ENCODE measurements around the gene SCG2. TPM values are rescaled to one million over a fixed set of nuclear protein-coding genes. Genes with fewer than 3 reads are reported as not detected.

Gene SCG2
- total RNA-seq, 2 experiments from 2014 or later: not detected

GRCh38 chr2:223587301-223587700 is 14.9 kb downstream of the SCG2 start:
- no peak overlapping the region for H3K4me3 Mint-ChIP-seq
- ChIA-PET CTCF (no interaction called here), POLR2A (no interaction called here)
- no peak for DNase-seq
- no peak overlapping the region for H3K27ac Mint-ChIP-seq
- H3K36me3 Mint-ChIP-seq: no peaks in the 10 kb centered on the region
- H3K27me3 Mint-ChIP-seq: no peaks in the 10 kb centered on the region
- H3K4me1 Mint-ChIP-seq (ENCODE audit: low read depth): no peaks in the 10 kb centered on the region
- no peaks in the 10 kb centered on the region for H3K9me3 Mint-ChIP-seq
- intact Hi-C loops (cut with micrococcal nuclease): no loop called here

DNA sequence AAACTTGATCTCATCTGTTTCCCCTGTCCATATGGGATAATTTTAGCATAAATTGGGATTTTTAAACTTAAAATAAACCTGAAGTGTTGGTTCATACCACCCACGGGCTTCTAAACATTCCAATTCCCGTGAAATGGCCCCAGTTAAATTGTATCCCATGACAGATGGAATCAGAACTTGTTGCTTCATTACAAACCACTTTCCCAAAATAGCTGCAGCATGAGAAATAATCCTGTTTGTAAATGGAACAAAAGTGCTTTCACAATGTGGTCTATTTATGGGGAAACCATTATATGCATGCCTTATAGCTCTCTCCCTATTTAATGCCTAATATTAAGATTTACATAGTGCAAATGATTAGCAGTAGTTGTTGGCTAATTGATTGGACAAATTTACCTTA is 15.9 kb downstream of the SCG2 start:
- Mint-ChIP-seq H3K4me1 (ENCODE audit: low read depth) (no peaks in the 10 kb centered on the region), H3K36me3 (no peaks in the 10 kb centered on the region), H3K27me3 (no peaks in the 10 kb centered on the region), H3K4me3 (no peak overlapping the region), H3K9me3 (no peaks in the 10 kb centered on the region), H3K27ac (no peak overlapping the region)
- DNase-seq: no peak
- intact Hi-C loops (cut with micrococcal nuclease): no loop called here
- CTCF ChIA-PET: no interaction called here
- POLR2A ChIA-PET: no interaction called here

DNA sequence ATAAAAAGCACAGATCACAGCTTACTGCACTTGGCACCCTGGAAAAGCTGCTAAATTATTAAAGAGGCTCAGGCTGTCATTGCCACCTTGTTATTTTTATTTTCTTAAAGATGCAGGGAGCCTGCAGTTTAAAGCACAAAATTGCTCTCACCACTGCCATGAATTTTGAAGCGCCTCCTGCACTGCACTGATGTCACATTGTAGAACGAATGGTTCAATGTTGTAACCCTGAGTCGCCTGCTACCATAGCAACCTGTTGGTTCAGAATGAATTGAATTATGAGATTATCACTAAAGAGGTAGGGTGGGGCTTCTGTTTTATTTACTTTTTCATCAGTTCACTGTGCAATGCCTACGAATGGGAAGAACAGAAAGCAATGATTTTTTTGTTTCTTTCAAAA is 16.5 kb downstream of the SCG2 start:
- no peak overlapping the region for H3K27ac Mint-ChIP-seq
- ChIA-PET CTCF (interaction anchor here (0.7 kb wide), 1 partner anchor 19 kb away, joined by 3 read pairs; no protein-coding TSS in a partner anchor), POLR2A (no interaction called here)
- H3K4me3 Mint-ChIP-seq: no peak overlapping the region
- no peaks in the 10 kb centered on the region for H3K27me3 Mint-ChIP-seq
- intact Hi-C loops (cut with micrococcal nuclease): no loop called here
- H3K9me3 Mint-ChIP-seq: no peaks in the 10 kb centered on the region
- H3K36me3 Mint-ChIP-seq: no peaks in the 10 kb centered on the region
- DNase-seq: no peak
- no peaks in the 10 kb centered on the region for H3K4me1 Mint-ChIP-seq (ENCODE audit: low read depth)

- H3K36me3 Mint-ChIP-seq: no peaks in the 10 kb centered on the region
- DNase-seq: no peak
- H3K4me1 Mint-ChIP-seq (ENCODE audit: low read depth): no peaks in the 10 kb centered on the region
- ChIA-PET POLR2A (no interaction called here), CTCF (no interaction called here)
- intact Hi-C loops (cut with micrococcal nuclease): no loop called here
- H3K9me3 Mint-ChIP-seq: no peaks in the 10 kb centered on the region
- no peak overlapping the region for H3K4me3 Mint-ChIP-seq
- H3K27ac Mint-ChIP-seq: no peak overlapping the region
- no peaks in the 10 kb centered on the region for H3K27me3 Mint-ChIP-seq
These were observed 20.2 kb downstream of the SCG2 start for GRCh38 chr2:223582001-223582400.

DNA sequence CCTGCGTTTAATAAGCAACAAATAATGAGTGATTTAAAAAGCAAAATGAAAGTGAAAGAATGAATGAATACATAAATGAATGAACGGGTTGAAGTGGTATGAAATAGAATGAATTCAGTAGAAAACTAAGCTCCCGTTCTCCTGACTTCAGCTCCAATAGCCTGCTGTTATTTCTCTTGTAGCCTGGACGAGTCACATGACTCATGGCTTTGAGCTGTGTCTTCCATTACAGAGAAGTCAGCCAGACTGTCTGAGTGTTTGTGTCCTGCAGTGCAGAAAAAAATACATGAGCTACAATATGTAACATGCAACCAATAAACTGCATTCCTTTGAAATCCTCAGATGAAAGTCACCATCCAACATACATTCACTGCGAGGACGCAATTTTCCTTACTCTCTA is 21.2 kb downstream of the SCG2 start:
- CTCF ChIA-PET: no interaction called here
- Mint-ChIP-seq H3K4me3 (no peak overlapping the region), H3K4me1 (ENCODE audit: low read depth) (no peaks in the 10 kb centered on the region), H3K36me3 (no peaks in the 10 kb centered on the region), H3K27me3 (no peaks in the 10 kb centered on the region), H3K9me3 (no peaks in the 10 kb centered on the region), H3K27ac (no peak overlapping the region)
- intact Hi-C loops (cut with micrococcal nuclease): no loop called here
- POLR2A ChIA-PET: no interaction called here
- DNase-seq: no peak

DNA sequence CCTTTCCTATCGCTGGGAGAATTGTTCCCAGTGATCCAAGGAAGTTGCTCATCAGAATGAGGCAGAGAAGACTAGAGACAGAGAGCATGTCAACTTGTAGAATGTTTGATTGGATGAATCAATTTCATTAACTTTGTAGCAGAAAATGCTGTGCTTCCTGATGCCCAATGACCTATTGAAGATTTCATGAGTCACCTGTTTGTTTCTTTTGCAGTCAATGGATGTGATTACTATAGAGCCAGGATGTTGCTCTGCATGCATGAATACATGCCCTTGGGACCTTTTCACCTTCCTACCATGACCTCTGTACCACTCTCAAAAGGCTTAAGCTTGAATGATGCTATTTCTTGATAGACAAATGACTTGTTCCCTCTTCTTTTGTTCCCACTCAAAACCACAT is 23.3 kb downstream of the SCG2 start:
- intact Hi-C loops (cut with micrococcal nuclease): no loop called here
- DNase-seq: no peak
- Mint-ChIP-seq H3K4me1 (ENCODE audit: low read depth) (no peaks in the 10 kb centered on the region), H3K27ac (no peak overlapping the region), H3K27me3 (no peaks in the 10 kb centered on the region), H3K36me3 (no peaks in the 10 kb centered on the region), H3K9me3 (no peaks in the 10 kb centered on the region), H3K4me3 (no peak overlapping the region)
- POLR2A ChIA-PET: no interaction called here
- CTCF ChIA-PET: no interaction called here

- Mint-ChIP-seq H3K4me1 (ENCODE audit: low read depth) (no peaks in the 10 kb centered on the region), H3K36me3 (no peaks in the 10 kb centered on the region), H3K27me3 (no peaks in the 10 kb centered on the region), H3K9me3 (no peaks in the 10 kb centered on the region), H3K4me3 (no peak overlapping the region), H3K27ac (no peak overlapping the region)
- intact Hi-C loops (cut with micrococcal nuclease): no loop called here
- CTCF ChIA-PET: no interaction called here
- no peak for DNase-seq
- POLR2A ChIA-PET: no interaction called here
These were observed 25.3 kb downstream of the SCG2 start for GRCh38 chr2:223576873-223577272.

DNA sequence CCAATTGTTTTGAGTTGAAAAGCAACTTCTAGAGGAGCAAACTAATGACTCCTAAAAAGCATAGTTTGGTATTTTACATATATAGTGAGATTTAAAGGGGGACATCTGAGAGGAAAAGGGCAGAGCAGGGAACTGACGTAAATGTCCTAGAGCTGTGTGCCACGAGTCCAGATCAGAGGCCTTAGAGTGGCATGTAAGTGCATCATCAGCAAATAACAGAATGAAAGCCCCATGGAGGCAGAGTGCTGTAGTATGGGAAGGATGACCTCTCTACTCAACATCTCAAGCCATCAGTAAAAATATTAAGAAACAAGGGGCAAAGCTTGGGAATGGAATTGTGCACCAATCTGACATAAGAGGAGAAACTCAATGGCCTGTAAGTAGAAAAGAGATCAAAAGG is 31.4 kb downstream of the SCG2 start:
- no peaks in the 10 kb centered on the region for H3K27me3 Mint-ChIP-seq
- no peaks in the 10 kb centered on the region for H3K36me3 Mint-ChIP-seq
- POLR2A ChIA-PET: no interaction called here
- no peak overlapping the region for H3K27ac Mint-ChIP-seq
- CTCF ChIA-PET: no interaction called here
- intact Hi-C loops (cut with micrococcal nuclease): no loop called here
- no peaks in the 10 kb centered on the region for H3K4me1 Mint-ChIP-seq (ENCODE audit: low read depth)
- H3K4me3 Mint-ChIP-seq: no peak overlapping the region
- H3K9me3 Mint-ChIP-seq: no peaks in the 10 kb centered on the region
- no peak for DNase-seq

DNA sequence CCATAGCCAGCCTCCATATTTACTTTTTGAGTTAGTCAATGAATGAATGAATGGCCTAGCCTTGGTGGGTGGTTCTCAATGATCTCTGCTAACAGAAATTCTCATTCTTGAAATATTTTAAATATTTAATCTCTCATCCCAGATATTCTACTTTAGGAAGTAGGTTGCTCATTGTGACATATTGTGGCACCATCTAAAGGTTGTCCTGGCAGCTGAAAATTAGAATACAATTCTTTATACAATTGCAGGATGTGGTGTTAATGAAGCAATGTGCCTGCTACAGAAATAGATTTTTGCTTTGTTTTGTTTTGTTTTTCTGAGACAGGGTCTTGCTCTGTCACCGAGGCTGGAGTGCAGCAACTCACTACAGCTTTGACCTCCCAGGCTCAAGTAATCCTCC is 35.8 kb downstream of the SCG2 start:
- Mint-ChIP-seq H3K4me3 (no peak overlapping the region), H3K9me3 (no peaks in the 10 kb centered on the region), H3K27ac (no peak overlapping the region), H3K27me3 (no peaks in the 10 kb centered on the region), H3K4me1 (ENCODE audit: low read depth) (no peaks in the 10 kb centered on the region), H3K36me3 (no peaks in the 10 kb centered on the region)
- intact Hi-C loops (cut with micrococcal nuclease): no loop called here
- DNase-seq: no peak
- ChIA-PET POLR2A (no interaction called here), CTCF (interaction anchor here (1.1 kb wide), 1 partner anchor 19 kb away, joined by 3 read pairs; no protein-coding TSS in a partner anchor)

DNA sequence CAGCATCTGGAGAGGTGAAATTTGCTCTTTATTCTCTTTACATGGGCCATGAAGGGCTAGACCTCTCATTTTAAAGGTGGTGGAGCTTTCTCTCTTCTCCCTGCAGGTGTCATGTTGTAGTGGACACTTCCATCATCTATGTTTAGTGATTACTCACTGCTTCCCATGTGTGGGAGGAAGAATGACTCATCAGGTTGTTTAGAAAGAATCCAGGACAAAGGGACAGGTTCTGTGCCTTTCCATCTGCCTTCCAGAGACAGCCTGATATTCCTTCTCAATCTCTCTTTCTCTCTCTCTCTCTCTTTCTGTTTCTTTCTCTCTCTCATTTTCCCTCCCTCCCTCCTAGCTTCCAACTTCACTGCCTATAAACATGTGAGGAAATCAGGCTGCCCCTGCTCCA is 38.7 kb downstream of the SCG2 start:
- CTCF ChIA-PET: no interaction called here
- no peaks in the 10 kb centered on the region for H3K4me1 Mint-ChIP-seq (ENCODE audit: low read depth)
- DNase-seq: no peak
- POLR2A ChIA-PET: no interaction called here
- no peak overlapping the region for H3K4me3 Mint-ChIP-seq
- H3K27ac Mint-ChIP-seq: no peak overlapping the region
- H3K36me3 Mint-ChIP-seq: no peaks in the 10 kb centered on the region
- no peaks in the 10 kb centered on the region for H3K9me3 Mint-ChIP-seq
- intact Hi-C loops (cut with micrococcal nuclease): no loop called here
- no peaks in the 10 kb centered on the region for H3K27me3 Mint-ChIP-seq

DNA sequence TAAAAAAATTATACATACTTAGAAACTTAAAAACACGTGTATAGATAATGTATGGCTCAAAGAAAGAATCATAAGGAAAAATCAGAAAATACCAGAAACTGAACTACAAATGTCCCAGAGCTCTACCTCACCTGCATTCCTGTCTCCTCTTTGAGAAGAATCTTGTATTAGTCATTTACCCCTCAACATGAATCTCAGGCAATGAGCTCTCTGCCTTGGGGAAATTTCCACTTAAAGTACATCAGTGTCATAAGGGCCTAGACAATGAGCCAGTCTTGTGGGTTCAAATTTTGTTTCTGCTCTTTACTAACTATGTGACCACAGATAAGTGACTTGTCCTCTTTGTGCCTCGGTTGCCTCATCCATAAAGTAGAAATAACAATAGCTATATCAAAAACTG is 40.1 kb downstream of the SCG2 start:
- ChIA-PET CTCF (interaction anchor here (0.5 to 0.6 kb wide), 2 partner anchors 148 to 558 kb away, joined by 3 read pairs; no protein-coding TSS in a partner anchor), POLR2A (no interaction called here)
- no peaks in the 10 kb centered on the region for H3K4me1 Mint-ChIP-seq (ENCODE audit: low read depth)
- intact Hi-C loops (cut with micrococcal nuclease): no loop called here
- no peaks in the 10 kb centered on the region for H3K27me3 Mint-ChIP-seq
- H3K4me3 Mint-ChIP-seq: no peak overlapping the region
- no peaks in the 10 kb centered on the region for H3K9me3 Mint-ChIP-seq
- no peak overlapping the region for H3K27ac Mint-ChIP-seq
- H3K36me3 Mint-ChIP-seq: no peaks in the 10 kb centered on the region
- DNase-seq: no peak

DNA sequence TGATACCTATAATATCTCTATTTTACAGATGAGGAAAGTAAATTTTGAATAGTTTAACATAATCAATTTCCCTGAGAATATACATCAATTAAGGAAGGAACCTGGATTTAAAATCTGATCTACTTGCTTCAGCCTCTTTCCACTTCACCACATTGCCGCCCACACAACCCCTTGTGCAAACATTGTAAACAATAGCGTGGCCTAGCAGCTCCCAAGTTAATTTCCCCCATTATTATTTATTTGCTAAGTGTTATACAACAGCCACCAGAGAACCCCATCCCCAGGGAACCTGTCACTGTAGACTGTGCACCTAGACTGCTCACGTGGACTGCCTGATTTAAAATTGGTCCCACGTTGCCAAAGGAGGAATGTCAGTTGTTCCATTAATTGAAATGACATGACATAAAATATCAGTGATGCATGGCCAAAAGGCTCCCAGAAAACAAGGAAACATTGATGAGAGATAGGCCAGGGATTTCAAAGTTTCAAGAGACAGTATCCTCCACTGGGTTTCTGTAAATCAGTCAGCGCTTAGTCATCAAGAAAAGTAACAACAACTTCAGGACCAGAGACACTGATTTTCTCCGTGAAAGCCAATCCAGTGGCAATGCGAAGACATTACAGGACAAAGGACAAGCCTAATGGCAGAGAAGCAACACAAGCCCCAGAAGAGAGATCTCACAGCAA is 41.3 kb downstream of the SCG2 start:
- POLR2A ChIA-PET: no interaction called here

GRCh38 chr2:223558970-223559369 is 43.2 kb downstream of the SCG2 start:
- H3K27ac Mint-ChIP-seq: no peak overlapping the region
- no peaks in the 10 kb centered on the region for H3K4me1 Mint-ChIP-seq (ENCODE audit: low read depth)
- intact Hi-C loops (cut with micrococcal nuclease): no loop called here
- no peak for DNase-seq
- no peaks in the 10 kb centered on the region for H3K9me3 Mint-ChIP-seq
- H3K27me3 Mint-ChIP-seq: peaks cover 2% of the 10 kb centered on the region
- CTCF ChIA-PET: no interaction called here
- POLR2A ChIA-PET: no interaction called here
- H3K36me3 Mint-ChIP-seq: no peaks in the 10 kb centered on the region
- no peak overlapping the region for H3K4me3 Mint-ChIP-seq

More for the DNA sequence above, 41.3 kb downstream of the SCG2 start:
- H3K9me3 Mint-ChIP-seq: no peaks in the 10 kb centered on the region
- intact Hi-C loops (cut with micrococcal nuclease): no loop called here
- no peak for DNase-seq
- no peaks in the 10 kb centered on the region for H3K36me3 Mint-ChIP-seq
- H3K27ac Mint-ChIP-seq: no peak overlapping the region
- CTCF ChIA-PET: no interaction called here
- no peaks in the 10 kb centered on the region for H3K4me1 Mint-ChIP-seq (ENCODE audit: low read depth)
- H3K4me3 Mint-ChIP-seq: no peak overlapping the region
- peaks cover 2% of the 10 kb centered on the region for H3K27me3 Mint-ChIP-seq

Measured in activated CD4-positive, alpha-beta memory T cell treated with anti-CD3 and anti-CD28 coated beads for 36 hours (primary cell).